H9 (cell line): Measurements from ENCODE around the gene ECSCR. TPM values are rescaled to one million over a fixed set of nuclear protein-coding genes. Genes with fewer than 3 reads are reported as not detected.
"Not testable (repeated sequence)": the region's sequence is repeated elsewhere in the genome, so short reads cannot be mapped to it uniquely, and the experiment has no call there.

Experiments used
- DNase-seq: peaks from one replicate; pipeline ENCODE4 v3.0.0-alpha.2; 2017
- H2AFZ ChIP-seq: one replicate; pipeline ENCODE4 v1.6.1; 2013; ENCODE audit warnings: mild to moderate bottlenecking, low read length, control low read depth, moderate library complexity
- H2AK5ac ChIP-seq: 2 replicates; pipeline ENCODE4 v1.6.1; 2013; ENCODE audit warnings: low read length, control low read depth, mixed read lengths; ENCODE audit not compliant: insufficient read length
- H2BK120ac ChIP-seq: one replicate; pipeline ENCODE4 v1.6.1; 2013; ENCODE audit warnings: low read depth, mild to moderate bottlenecking, low read length, control low read depth, inconsistent platforms; ENCODE audit not compliant: poor library complexity, severe bottlenecking
- H2BK12ac ChIP-seq: 2 replicates; pipeline ENCODE4 v1.6.1; 2013; ENCODE audit warnings: low read length, control low read depth, mixed read lengths, low read depth; ENCODE audit not compliant: insufficient read length
- H2BK15ac ChIP-seq: 2 replicates; pipeline ENCODE4 v1.6.1; 2013; ENCODE audit warnings: low read depth, low read length, control low read depth
- H2BK20ac ChIP-seq: one replicate; pipeline ENCODE4 v1.6.1; 2013; ENCODE audit warnings: low read depth, mild to moderate bottlenecking, low read length, control low read depth, inconsistent platforms; ENCODE audit not compliant: poor library complexity, severe bottlenecking
- H2BK5ac ChIP-seq: 2 replicates; pipeline ENCODE4 v1.6.1; 2013; ENCODE audit warnings: low read length, control low read depth, mixed read lengths; ENCODE audit not compliant: insufficient read length
- H3K14ac ChIP-seq: 2 replicates; pipeline ENCODE4 v1.6.1; 2013; ENCODE audit warnings: low read length, control low read depth; ENCODE audit not compliant: insufficient read depth
- H3K18ac ChIP-seq: 2 replicates; pipeline ENCODE4 v1.6.1; 2013; ENCODE audit warnings: low read depth, mild to moderate bottlenecking, mixed read lengths, low read length, control low read depth; ENCODE audit not compliant: insufficient read length
- H3K23ac ChIP-seq: 2 replicates; pipeline ENCODE4 v1.6.1; 2013; ENCODE audit warnings: low read length, control low read depth, mixed read lengths, low read depth; ENCODE audit not compliant: insufficient read length
- H3K23me2 ChIP-seq: 2 replicates; pipeline ENCODE4 v1.6.1; 2013; ENCODE audit warnings: low read depth, mild to moderate bottlenecking, mixed read lengths, low read length, control low read depth; ENCODE audit not compliant: insufficient read length, poor library complexity, severe bottlenecking
- H3K27ac ChIP-seq: 2 replicates; pipeline ENCODE4 v1.5.1; 2013; ENCODE audit warnings: low read length, control low read depth, mixed read lengths, low read depth; ENCODE audit not compliant: insufficient read length
- H3K27me3 ChIP-seq: 2 replicates; pipeline ENCODE4 v1.6.1; 2013; ENCODE audit warnings: low read length, control low read depth, inconsistent platforms; ENCODE audit not compliant: insufficient read depth
- H3K4ac ChIP-seq: 2 replicates; pipeline ENCODE4 v1.6.1; 2013; ENCODE audit warnings: low read depth, mild to moderate bottlenecking, control low read depth, inconsistent platforms, low read length, moderate library complexity
- H3K4me1 ChIP-seq: 2 replicates; pipeline ENCODE4 v1.6.1; 2013; ENCODE audit warnings: low read length, control low read depth, inconsistent platforms; ENCODE audit not compliant: insufficient read depth
- H3K4me2 ChIP-seq: 2 replicates; pipeline ENCODE4 v1.6.1; 2013; ENCODE audit warnings: low read length, control low read depth, mixed read lengths; ENCODE audit not compliant: insufficient read length, insufficient read depth
- H3K56ac ChIP-seq: 2 replicates; pipeline ENCODE4 v1.6.1; 2013; ENCODE audit warnings: low read depth, mild to moderate bottlenecking, mixed read lengths, low read length, control low read depth; ENCODE audit not compliant: insufficient read length
- H3K79me1 ChIP-seq: 2 replicates; pipeline ENCODE4 v1.6.1; 2013; ENCODE audit warnings: low read depth, mild to moderate bottlenecking, moderate library complexity, low read length, control low read depth, inconsistent platforms; ENCODE audit not compliant: insufficient read depth, poor library complexity, severe bottlenecking
- H3K79me2 ChIP-seq: 2 replicates; pipeline ENCODE4 v1.6.1; 2013; ENCODE audit warnings: low read length, control low read depth, inconsistent platforms; ENCODE audit not compliant: insufficient read depth
- H3K9ac ChIP-seq: 2 replicates; pipeline ENCODE4 v1.6.1; 2013; ENCODE audit warnings: low read length, control low read depth, mixed read lengths; ENCODE audit not compliant: insufficient read length; ENCODE audit errors: extremely low read depth
- H3K9me3 ChIP-seq: one replicate; pipeline ENCODE4 v1.6.1; 2013; ENCODE audit warnings: low read depth, low read length, inconsistent platforms; ENCODE audit not compliant: control insufficient read depth
- H3T11ph ChIP-seq: one replicate; pipeline ENCODE4 v1.6.1; 2013; ENCODE audit warnings: mild to moderate bottlenecking, low read length, control low read depth, inconsistent platforms
- H4K20me1 ChIP-seq: one replicate; pipeline ENCODE4 v1.6.1; 2013; ENCODE audit not compliant: control insufficient read depth, insufficient read length, insufficient read depth
- H4K5ac ChIP-seq: 2 replicates; pipeline ENCODE4 v1.6.1; 2013; ENCODE audit warnings: low read depth, mild to moderate bottlenecking, mixed read lengths, low read length, control low read depth; ENCODE audit not compliant: insufficient read length
- H4K8ac ChIP-seq: replicated peaks from 2 replicates; pipeline ENCODE4 v1.6.1; 2013; ENCODE audit warnings: low read length, control low read depth, mixed read lengths, low read depth; ENCODE audit not compliant: insufficient read length
- H4K91ac ChIP-seq: 2 replicates; pipeline ENCODE4 v1.6.1; 2013; ENCODE audit warnings: low read depth, mild to moderate bottlenecking, moderate library complexity, mixed read lengths, low read length, control low read depth; ENCODE audit not compliant: insufficient read length
- H3K27ac Mint-ChIP-seq, 3 experiments: 2 replicates in 2 of 3; 3 replicates in 1 of 3; pipeline ENCODE4 v1.8.0; 2020 to 2021; ENCODE audit warnings: mixed read lengths in 3 of 3, mild to moderate bottlenecking in 1 of 3, moderate library complexity in 1 of 3
- H3K27me3 Mint-ChIP-seq: 2 replicates; pipeline ENCODE4 v1.8.0; 2021; ENCODE audit warnings: low read depth, mild to moderate bottlenecking, moderate library complexity, mixed read lengths
- H3K36me3 Mint-ChIP-seq, 3 experiments: 2 replicates in 2 of 3; 3 replicates in 1 of 3; pipeline ENCODE4 v1.8.0; 2020 to 2021; ENCODE audit warnings: low read depth in 3 of 3, mixed read lengths in 3 of 3; ENCODE audit not compliant: insufficient read depth in 1 of 3
- H3K4me1 Mint-ChIP-seq, 2 experiments: 2 replicates each; pipeline ENCODE4 v1.8.0; 2020; ENCODE audit warnings: mixed read lengths in 2 of 2
- H3K4me3 Mint-ChIP-seq, 2 experiments: 2 replicates in 1 of 2; 3 replicates in 1 of 2; pipeline ENCODE4 v1.8.0; 2020 to 2021; ENCODE audit warnings: mild to moderate bottlenecking in 2 of 2, mixed read lengths in 2 of 2, moderate library complexity in 1 of 2
- H3K9me3 Mint-ChIP-seq, 2 experiments: 2 replicates in 1 of 2; 3 replicates in 1 of 2; pipeline ENCODE4 v1.8.0; 2020; ENCODE audit warnings: mild to moderate bottlenecking in 2 of 2, mixed read lengths in 2 of 2, moderate library complexity in 1 of 2
- WGBS: extraction: QIAGEN DNeasy Blood & Tissue Kit; methylation state at CpG from one replicate; pipeline ENCODE4 v1.1.7; 2013; ENCODE audit warnings: missing lambda C conversion rate, low lambda C conversion rate, mixed read lengths; ENCODE audit not compliant: insufficient read length; ENCODE audit errors: extremely low coverage; 5-methylcytosine and 5-hydroxymethylcytosine counted together
- total RNA-seq: library from RNA; stranded (reverse); gene quantifications from 2 replicates; pipeline ENCODE4 v1.2.1, GENCODE V29; 2021

The ECSCR gene
- total RNA-seq, 1 experiment from 2014 or later = 1.6 TPM

DNA sequence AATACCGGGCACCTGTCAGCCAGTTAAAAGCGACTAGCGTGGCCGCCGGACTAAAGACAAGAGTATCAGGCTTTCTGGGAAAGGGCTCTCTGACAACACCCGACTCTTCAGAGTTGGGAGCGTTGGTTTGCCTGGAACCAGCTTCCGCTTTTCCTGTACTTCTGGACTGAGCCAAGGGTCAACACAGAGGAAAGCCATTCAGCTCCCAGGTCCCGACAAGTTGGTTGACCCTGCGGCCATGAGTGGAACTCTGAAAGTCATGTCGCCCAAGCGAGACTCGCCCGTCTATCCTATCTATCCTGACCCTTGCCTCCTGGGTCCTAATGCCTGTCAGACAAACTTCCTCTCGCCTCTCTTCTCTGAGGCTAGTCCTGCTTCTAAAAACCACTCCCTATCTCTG, 41.3 kb upstream of the ECSCR start:
- not testable (repeated sequence) for H4K5ac ChIP-seq, H3K23ac ChIP-seq, H2BK5ac ChIP-seq, H2AFZ ChIP-seq, H2BK12ac ChIP-seq, H3K27me3 ChIP-seq, H2BK15ac ChIP-seq, H3K14ac ChIP-seq, H2AK5ac ChIP-seq, H3T11ph ChIP-seq, H3K79me2 ChIP-seq, H3K36me3 Mint-ChIP-seq, H2BK20ac ChIP-seq, H4K8ac ChIP-seq, H3K9ac ChIP-seq, H3K56ac ChIP-seq, H3K79me1 ChIP-seq, H3K9me3 ChIP-seq, H3K23me2 ChIP-seq, H4K20me1 ChIP-seq, H3K4ac ChIP-seq, H3K4me1 ChIP-seq, H3K27ac ChIP-seq, H3K18ac ChIP-seq, H4K91ac ChIP-seq, H2BK120ac ChIP-seq
- Mint-ChIP-seq H3K9me3 (peaks cover 10 to 11% of the 10 kb centered on the region in 2 experiments), H3K4me1 (peaks cover 31 to 33% of the 10 kb centered on the region in 2 experiments), H3K4me3 (peak overlapping the region; percentile 72 to 73), H3K27ac (peak overlapping the region in 1 of 3 experiments; percentile 87; a peak in 1 of 7 replicates), H3K27me3 (peaks cover 11% of the 10 kb centered on the region)
- WGBS = no CpG with 5 or more reads among the region's 15 CpGs
- H3K4me2 ChIP-seq = peak overlapping the region; percentile 56
- peak; percentile 55 for DNase-seq

DNA sequence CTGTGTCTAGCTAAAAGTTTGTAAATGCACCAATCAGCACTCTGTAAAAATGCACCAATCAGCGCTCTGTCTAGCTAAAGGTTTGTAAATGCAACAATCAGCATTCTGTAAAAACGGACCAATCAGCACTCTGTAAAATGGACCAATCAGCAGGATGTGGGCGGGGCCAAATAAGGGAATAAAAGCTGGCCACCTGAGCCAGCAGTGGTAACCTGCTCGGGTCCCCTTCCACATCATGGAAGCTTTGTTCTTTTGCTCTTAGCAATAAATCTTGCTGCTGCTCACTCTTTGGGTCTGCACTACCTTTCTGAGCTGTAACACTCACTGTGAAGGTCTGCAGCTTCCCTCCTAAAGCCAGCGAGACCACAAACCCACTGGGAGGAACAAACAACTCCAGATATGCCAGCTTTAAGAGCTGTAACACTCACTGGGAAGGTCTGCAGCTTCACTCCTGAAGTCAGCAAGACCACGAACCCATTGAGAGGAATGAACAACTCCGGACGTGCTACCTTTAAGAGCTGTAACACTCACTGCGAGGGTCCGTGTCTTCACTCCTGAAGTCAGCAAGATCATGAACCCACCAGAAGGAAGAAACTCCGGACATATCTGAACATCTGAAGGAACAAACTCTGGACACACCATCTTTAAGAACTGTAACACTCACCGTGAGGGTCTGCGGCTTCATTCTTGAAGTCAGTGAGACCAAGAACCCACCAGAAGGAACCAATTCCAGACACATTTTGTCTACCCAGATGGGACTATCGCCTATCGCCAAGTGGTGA, 40.7 kb upstream of the ECSCR start:
- not testable (repeated sequence) for H3T11ph ChIP-seq, H3K4me1 ChIP-seq, H4K91ac ChIP-seq, H2BK12ac ChIP-seq, H3K36me3 Mint-ChIP-seq, H2BK20ac ChIP-seq, H3K27ac ChIP-seq, H2BK5ac ChIP-seq, H3K9ac ChIP-seq, H3K23me2 ChIP-seq, H3K14ac ChIP-seq, H2BK120ac ChIP-seq, H3K27ac Mint-ChIP-seq, H3K23ac ChIP-seq, H2AK5ac ChIP-seq, H2AFZ ChIP-seq, H3K56ac ChIP-seq, H3K79me2 ChIP-seq, H3K27me3 ChIP-seq, DNase-seq, H4K5ac ChIP-seq, H3K9me3 ChIP-seq, H4K8ac ChIP-seq, H3K79me1 ChIP-seq, H3K4ac ChIP-seq, H2BK15ac ChIP-seq, H4K20me1 ChIP-seq, H3K18ac ChIP-seq
- no CpG with 5 or more reads among the region's 15 CpGs for WGBS
- Mint-ChIP-seq H3K4me3 (peak overlapping the region; percentile 72 to 73), H3K9me3 (peaks cover 10 to 11% of the 10 kb centered on the region in 2 experiments), H3K27me3 (peaks cover 11% of the 10 kb centered on the region), H3K4me1 (peaks cover 31 to 33% of the 10 kb centered on the region in 2 experiments)
- H3K4me2 ChIP-seq = peak overlapping the region; percentile 56
